Measurements from ENCODE around the gene PPIL3.

- TF ChIP-seq ZKSCAN8 (CRISPR knock-in tag; IDR thresholded peaks at IDR 0.05) (no peak), BHLHE40 (IDR thresholded peaks at IDR 0.05; ENCODE audit: low read length) (no peak), CTCF (IDR thresholded peaks at IDR 0.05 in 2 of 3, conservative IDR thresholded peaks at IDR 0.05 in 1 of 3; ENCODE audit: insufficient read depth in 2 of 3, low read depth in 1 of 3, low read length in 3 of 3) (peak; percentile 78 to 92 (median 89)), SMC3 (conservative IDR thresholded peaks at IDR 0.05; ENCODE audit: insufficient read depth, low read depth, low read length) (peak; percentile 64), USF2 (CRISPR knock-in tag; IDR thresholded peaks at IDR 0.05) (no peak), CHAMP1 (IDR thresholded peaks at IDR 0.05) (no peak), CBX3 (IDR thresholded peaks at IDR 0.05; ENCODE audit: borderline replicate concordance in 1 of 2, low read length in 2 of 2) (no peak), SP1 (CRISPR knock-in tag; IDR thresholded peaks at IDR 0.05) (no peak), CBX8 (IDR thresholded peaks at IDR 0.05; ENCODE audit: borderline replicate concordance, extremely low read depth, low read depth, low read length, poor library complexity, severe bottlenecking) (no peak), EP300 (IDR thresholded peaks at IDR 0.05; ENCODE audit: low read length) (no peak), TARDBP (IDR thresholded peaks at IDR 0.05) (no peak)
- TF ChIP-seq, protein P1, sequence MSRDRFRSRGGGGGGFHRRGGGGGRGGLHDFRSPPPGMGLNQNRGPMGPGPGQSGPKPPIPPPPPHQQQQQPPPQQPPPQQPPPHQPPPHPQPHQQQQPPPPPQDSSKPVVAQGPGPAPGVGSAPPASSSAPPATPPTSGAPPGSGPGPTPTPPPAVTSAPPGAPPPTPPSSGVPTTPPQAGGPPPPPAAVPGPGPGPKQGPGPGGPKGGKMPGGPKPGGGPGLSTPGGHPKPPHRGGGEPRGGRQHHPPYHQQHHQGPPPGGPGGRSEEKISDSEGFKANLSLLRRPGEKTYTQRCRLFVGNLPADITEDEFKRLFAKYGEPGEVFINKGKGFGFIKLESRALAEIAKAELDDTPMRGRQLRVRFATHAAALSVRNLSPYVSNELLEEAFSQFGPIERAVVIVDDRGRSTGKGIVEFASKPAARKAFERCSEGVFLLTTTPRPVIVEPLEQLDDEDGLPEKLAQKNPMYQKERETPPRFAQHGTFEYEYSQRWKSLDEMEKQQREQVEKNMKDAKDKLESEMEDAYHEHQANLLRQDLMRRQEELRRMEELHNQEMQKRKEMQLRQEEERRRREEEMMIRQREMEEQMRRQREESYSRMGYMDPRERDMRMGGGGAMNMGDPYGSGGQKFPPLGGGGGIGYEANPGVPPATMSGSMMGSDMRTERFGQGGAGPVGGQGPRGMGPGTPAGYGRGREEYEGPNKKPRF (IDR thresholded peaks at IDR 0.05; ENCODE audit: low read depth, low read length) = no peak
Observed at GRCh38 chr2:200901459-200902072, 12.7 kb upstream of the PPIL3 start.
